Mammary epithelial cell (primary cell): Measurements from ENCODE around the gene SNRNP25.

Experiments used
- CTCF ChIP-seq, 2 donors: IDR thresholded peaks in 1 of 2; conservative IDR thresholded peaks in 1 of 2; 2 replicates each; pipeline ENCODE4 v1.5.1; 2011 to 2012; ENCODE audit warnings: inconsistent platforms in 2 of 2, low read length in 2 of 2, mild to moderate bottlenecking in 2 of 2, control low read depth in 1 of 2, low read depth in 1 of 2; ENCODE audit not compliant: insufficient read depth in 1 of 2; ENCODE audit errors: extremely low read depth in 1 of 2
- EZH2 ChIP-seq: IDR thresholded peaks from 2 replicates; pipeline ENCODE4 v1.6.1; 2012; ENCODE audit warnings: low read length, inconsistent platforms, borderline replicate concordance

GRCh38 chr16:54237-54581 lies 581 bp downstream of the SNRNP25 start:
- no peak for TF ChIP-seq CTCF (conservative IDR thresholded peaks at IDR 0.05 in 1 of 2, IDR thresholded peaks at IDR 0.05 in 1 of 2; ENCODE audit: extremely low read depth in 1 of 2, insufficient read depth in 1 of 2, low read depth in 1 of 2, low read length in 2 of 2)
- TF ChIP-seq EZH2 = no peak
